ENCODE data around the gene USP3. TPM values are rescaled to one million over a fixed set of nuclear protein-coding genes. Genes with fewer than 3 reads are reported as not detected.

Gene USP3
- total and polyA plus RNA-seq, 2 of the 13 experiments (the other 11 are each of a cell fraction or from before 2014, with no cell fraction given): 14.3 to 61.2 TPM

GRCh38 chr15:63600616-63601025, 96.2 kb downstream of the USP3 start (continued):
- TF ChIP-seq, protein P1, sequence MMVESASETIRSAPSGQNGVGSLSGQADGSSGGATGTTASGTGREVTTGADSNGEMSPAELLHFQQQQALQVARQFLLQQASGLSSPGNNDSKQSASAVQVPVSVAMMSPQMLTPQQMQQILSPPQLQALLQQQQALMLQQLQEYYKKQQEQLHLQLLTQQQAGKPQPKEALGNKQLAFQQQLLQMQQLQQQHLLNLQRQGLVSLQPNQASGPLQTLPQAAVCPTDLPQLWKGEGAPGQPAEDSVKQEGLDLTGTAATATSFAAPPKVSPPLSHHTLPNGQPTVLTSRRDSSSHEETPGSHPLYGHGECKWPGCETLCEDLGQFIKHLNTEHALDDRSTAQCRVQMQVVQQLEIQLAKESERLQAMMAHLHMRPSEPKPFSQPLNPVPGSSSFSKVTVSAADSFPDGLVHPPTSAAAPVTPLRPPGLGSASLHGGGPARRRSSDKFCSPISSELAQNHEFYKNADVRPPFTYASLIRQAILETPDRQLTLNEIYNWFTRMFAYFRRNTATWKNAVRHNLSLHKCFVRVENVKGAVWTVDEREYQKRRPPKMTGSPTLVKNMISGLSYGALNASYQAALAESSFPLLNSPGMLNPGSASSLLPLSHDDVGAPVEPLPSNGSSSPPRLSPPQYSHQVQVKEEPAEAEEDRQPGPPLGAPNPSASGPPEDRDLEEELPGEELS (CRISPR knock-in tag; IDR thresholded peaks at IDR 0.05): peak; percentile 26; the same call in 1 of the 2 replicates
- TF ChIP-seq SIN3A (IDR thresholded peaks at IDR 0.05; ENCODE audit: borderline replicate concordance, low read depth, low read length): peak; percentile 68; the same call in 1 of the 2 replicates
- no peak for TF ChIP-seq ZNF44 (CRISPR knock-in tag; IDR thresholded peaks at IDR 0.05)
- TF ChIP-seq, protein P2, sequence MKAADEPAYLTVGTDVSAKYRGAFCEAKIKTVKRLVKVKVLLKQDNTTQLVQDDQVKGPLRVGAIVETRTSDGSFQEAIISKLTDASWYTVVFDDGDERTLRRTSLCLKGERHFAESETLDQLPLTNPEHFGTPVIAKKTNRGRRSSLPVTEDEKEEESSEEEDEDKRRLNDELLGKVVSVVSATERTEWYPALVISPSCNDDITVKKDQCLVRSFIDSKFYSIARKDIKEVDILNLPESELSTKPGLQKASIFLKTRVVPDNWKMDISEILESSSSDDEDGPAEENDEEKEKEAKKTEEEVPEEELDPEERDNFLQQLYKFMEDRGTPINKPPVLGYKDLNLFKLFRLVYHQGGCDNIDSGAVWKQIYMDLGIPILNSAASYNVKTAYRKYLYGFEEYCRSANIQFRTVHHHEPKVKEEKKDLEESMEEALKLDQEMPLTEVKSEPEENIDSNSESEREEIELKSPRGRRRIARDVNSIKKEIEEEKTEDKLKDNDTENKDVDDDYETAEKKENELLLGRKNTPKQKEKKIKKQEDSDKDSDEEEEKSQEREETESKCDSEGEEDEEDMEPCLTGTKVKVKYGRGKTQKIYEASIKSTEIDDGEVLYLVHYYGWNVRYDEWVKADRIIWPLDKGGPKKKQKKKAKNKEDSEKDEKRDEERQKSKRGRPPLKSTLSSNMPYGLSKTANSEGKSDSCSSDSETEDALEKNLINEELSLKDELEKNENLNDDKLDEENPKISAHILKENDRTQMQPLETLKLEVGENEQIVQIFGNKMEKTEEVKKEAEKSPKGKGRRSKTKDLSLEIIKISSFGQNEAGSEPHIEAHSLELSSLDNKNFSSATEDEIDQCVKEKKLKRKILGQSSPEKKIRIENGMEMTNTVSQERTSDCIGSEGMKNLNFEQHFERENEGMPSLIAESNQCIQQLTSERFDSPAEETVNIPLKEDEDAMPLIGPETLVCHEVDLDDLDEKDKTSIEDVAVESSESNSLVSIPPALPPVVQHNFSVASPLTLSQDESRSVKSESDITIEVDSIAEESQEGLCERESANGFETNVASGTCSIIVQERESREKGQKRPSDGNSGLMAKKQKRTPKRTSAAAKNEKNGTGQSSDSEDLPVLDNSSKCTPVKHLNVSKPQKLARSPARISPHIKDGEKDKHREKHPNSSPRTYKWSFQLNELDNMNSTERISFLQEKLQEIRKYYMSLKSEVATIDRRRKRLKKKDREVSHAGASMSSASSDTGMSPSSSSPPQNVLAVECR (CRISPR knock-in tag; IDR thresholded peaks at IDR 0.05; ENCODE audit: borderline replicate concordance): peak; percentile 77
- TF ChIP-seq U2AF2 (IDR thresholded peaks at IDR 0.05; ENCODE audit: low read depth, low read length): no peak
- no peak for TF ChIP-seq HNF4A (CRISPR knock-in tag; IDR thresholded peaks at IDR 0.05)
- peak; percentile 84; the same call in 1 of the 2 replicates for TF ChIP-seq MXD4 (CRISPR knock-in tag; IDR thresholded peaks at IDR 0.05)
- TF ChIP-seq JARID2 (CRISPR knock-in tag; IDR thresholded peaks at IDR 0.05; ENCODE audit: insufficient replicate concordance): no peak
- no peak for TF ChIP-seq XRCC5 (optimal IDR thresholded peaks at IDR 0.05; ENCODE audit: low read length)
- 0 out of 2 replicates have a peak, but pooled peaks have one; percentile 33 for TF ChIP-seq ZNF672 (CRISPR knock-in tag; IDR thresholded peaks at IDR 0.05)
- TF ChIP-seq, protein P3, sequence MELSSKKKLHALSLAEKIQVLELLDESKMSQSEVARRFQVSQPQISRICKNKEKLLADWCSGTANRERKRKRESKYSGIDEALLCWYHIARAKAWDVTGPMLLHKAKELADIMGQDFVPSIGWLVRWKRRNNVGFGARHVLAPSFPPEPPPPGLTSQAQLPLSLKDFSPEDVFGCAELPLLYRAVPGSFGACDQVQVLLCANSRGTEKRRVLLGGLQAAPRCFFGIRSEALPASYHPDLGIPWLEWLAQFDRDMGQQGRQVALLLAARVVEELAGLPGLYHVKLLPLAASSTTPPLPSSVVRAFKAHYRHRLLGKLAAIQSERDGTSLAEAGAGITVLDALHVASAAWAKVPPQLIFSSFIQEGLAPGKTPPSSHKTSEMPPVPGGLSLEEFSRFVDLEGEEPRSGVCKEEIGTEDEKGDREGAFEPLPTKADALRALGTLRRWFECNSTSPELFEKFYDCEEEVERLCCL (CRISPR knock-in tag; IDR thresholded peaks at IDR 0.05; ENCODE audit: borderline replicate concordance): no peak
- no peak; the same call in 1 of the 2 replicates for TF ChIP-seq GFI1 (CRISPR knock-in tag; IDR thresholded peaks at IDR 0.05; ENCODE audit: borderline replicate concordance)
- TF ChIP-seq ZNF782 (CRISPR knock-in tag; IDR thresholded peaks at IDR 0.05; ENCODE audit: borderline replicate concordance): peak; percentile 70; the same call in 1 of the 2 replicates
- TF ChIP-seq, protein P4, sequence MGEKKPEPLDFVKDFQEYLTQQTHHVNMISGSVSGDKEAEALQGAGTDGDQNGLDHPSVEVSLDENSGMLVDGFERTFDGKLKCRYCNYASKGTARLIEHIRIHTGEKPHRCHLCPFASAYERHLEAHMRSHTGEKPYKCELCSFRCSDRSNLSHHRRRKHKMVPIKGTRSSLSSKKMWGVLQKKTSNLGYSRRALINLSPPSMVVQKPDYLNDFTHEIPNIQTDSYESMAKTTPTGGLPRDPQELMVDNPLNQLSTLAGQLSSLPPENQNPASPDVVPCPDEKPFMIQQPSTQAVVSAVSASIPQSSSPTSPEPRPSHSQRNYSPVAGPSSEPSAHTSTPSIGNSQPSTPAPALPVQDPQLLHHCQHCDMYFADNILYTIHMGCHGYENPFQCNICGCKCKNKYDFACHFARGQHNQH (CRISPR knock-in tag; IDR thresholded peaks at IDR 0.05): no peak
- TF ChIP-seq ARID3A (IDR thresholded peaks at IDR 0.05; ENCODE audit: low read depth, low read length): no peak
- peak; percentile 87 for TF ChIP-seq HOXD1 (CRISPR knock-in tag; IDR thresholded peaks at IDR 0.05)
- TF ChIP-seq ZNF367 (CRISPR knock-in tag; IDR thresholded peaks at IDR 0.05; ENCODE audit: borderline replicate concordance): peak; percentile 47; the same call in 1 of the 2 replicates
- peak; percentile 73 for TF ChIP-seq ZFX (CRISPR knock-in tag; IDR thresholded peaks at IDR 0.05; ENCODE audit: low read depth)
- TF ChIP-seq ZMYM4 (CRISPR knock-in tag; IDR thresholded peaks at IDR 0.05): peak; percentile 25; the same call in 1 of the 2 replicates

Data from HepG2 (cell line).